GM18858 (cell line): ENCODE results near the gene SMG6.
"Not testable (repeated sequence)": the region's sequence is repeated elsewhere in the genome, so short reads cannot be mapped to it uniquely, and the experiment has no call there.

Experiments used
- ATAC-seq: cut with Tn5 transposase; IDR thresholded peaks from one replicate; pipeline ENCODE4 v1.9.1; 2021; ENCODE audit not compliant: unreplicated experiment

Gene SMG6

DNA sequence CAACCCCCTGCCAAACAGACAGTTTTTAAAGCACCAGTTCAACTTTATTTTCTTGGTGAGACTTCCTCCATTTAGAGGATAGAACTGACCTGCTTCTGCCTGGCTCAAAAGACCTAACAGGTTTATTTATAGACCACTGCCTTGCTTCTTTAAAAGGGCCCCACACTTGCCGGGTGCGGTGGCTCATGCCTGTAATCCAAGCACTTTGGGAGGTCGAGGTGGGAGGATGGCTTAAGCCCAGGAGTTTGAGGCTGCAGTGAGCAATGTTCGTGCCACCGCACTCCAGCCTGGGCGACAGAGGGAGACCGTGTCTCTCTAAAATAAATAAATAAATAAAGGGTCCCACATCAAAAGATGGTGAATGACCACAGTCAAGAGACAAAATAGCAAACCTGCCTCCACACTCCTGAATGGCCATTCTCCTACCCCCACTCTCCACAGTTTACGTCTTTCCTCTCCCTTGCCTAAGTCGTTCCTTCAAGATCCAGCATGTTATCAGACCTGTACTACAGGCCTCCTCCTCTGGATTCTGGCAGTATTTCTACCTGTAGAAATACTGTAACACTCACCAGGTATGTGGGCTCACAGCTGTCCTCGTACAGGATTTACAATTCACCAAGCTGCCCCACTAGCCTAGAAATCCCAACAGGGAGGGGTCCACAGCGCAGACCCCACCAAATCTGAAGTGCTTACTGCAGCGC lies 95.6 kb downstream of the SMG6 start:
- ATAC-seq = no peak

DNA sequence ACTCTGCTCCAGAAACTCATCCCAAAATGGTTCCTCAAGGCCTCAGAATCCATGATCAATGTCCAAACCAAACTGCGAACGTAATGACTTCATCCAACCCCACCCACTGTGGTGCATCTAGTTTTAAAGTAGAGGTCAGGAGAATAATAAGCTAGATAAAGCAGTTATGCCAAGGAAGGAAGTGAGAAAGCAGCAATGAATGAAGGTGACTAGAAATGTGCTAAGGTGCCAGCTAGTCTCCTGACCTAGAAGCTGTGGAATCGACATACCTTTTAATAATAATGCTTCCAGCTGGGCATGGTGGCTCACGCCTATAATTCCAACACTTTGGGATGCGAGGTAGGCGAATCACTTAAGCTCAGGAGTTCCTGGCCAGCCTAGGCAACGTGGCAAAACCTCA lies 99.2 kb downstream of the SMG6 start:
- no peak for ATAC-seq

DNA sequence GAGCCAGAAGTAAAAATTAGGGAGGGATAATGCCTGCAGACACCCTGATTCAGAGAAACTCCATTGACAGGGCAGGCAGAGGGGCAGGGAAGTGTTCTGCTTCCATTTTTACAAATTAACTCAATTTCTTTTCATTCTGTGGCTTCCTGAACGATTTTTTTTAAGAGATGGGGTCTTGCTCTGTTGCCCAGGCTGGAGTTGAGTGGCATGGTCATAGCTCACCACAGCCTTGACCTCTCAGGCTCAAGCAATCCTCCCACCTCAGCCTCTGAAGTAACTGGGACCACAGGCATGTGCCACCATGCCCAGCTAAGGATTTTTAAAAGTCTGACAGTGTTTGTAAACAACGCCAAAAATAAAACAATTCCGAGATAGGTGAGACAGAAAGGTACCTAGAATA lies 99.8 kb downstream of the SMG6 start:
- no peak for ATAC-seq

DNA sequence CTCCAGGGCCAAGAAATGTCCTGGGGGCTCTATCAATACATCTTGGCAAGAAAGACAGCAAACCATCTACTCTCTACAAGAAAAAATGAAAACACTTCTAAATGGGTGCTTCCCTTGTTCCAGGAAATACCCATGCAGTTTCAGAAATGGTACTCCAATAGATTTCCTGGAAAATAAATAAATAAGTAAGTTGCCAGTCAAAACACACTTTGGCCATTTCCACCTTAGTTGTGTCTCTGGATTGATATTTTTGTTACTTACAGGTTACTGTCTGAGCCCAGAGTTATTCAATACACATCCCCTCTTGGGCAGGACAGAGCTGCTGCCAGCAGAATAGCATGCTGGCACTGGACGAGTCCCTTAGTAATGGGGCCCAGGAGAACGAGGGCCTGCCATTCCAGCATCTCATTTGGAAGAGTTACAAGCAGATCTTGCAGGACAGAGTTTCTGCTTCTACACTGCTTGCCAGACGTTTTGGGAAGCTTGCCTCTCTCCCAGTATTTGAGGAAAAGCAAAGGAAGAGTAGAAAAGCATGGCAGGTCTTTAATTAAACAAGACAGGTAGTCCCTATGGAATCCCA lies 100.5 kb downstream of the SMG6 start:
- no peak for ATAC-seq

DNA sequence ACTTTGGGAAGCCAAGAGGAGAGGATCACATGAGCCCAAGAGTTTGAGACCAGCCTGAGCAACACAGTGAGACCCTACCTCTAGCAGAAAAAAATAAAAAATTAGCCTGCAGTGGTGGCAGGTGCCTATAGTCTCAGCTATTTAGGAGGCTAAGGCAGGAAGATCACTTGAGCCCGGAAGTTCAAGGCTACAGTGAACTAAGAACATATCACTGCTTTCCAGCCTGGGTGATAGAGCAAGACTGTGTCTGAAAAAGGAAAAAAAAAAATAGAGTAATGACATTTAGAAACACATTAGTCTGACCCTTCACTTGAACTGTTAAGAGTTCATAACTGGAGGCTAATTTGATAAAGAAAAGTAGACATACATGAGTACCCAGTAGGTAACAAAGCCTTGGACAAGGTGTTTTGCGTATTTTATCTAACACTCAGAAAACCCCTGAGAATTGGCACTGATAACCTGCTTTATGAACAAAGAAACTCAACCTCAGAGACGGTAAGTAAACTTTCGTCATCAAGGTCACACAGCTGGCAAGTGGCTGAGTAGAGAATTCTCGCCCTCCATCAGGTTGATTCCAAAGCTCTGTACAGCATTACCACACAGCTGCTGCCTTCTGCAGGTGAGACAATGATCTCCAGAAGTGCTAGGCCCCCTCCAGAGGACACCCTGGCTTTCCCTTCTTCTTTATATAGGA lies 101.1 kb downstream of the SMG6 start:
- ATAC-seq = no peak

DNA sequence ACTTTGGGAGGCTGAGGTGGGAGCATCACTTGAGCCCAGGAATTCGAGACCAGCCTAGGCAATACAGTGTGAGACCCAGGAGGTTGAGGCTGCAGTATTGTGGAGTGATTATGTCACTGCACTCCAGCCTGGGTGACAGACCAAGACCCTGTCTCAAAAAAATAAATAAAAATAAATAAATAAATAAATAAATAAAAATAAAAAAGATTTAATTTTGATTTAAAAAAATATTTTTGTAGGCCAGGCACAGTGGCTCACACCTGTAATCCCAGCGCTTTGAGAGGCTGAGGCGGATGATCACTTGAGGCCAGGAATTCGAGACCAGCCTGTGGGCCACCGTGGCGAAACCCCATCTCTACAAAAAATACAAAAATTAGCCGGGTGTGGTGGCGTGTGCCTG lies 104.2 kb downstream of the SMG6 start:
- ATAC-seq = not testable (repeated sequence)

DNA sequence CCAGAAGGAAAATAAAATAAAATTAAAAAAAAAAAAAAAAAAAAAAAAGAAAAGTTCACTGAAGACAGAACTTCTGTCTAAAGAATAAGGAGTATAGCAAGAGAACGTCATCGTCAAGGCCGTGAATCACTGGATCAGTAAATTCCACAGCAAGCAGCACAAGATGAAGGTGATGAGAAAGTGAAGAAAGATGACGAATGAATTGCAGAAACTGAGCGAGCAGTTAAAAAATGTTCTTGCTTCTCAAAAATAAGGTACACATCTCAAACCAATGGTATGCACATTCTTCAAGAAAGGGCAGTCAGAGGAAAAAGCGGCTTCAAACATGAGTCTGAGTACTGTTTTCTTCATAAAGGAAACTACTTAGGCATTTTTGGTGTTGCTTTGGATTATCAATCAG lies 104.7 kb downstream of the SMG6 start:
- ATAC-seq = no peak

DNA sequence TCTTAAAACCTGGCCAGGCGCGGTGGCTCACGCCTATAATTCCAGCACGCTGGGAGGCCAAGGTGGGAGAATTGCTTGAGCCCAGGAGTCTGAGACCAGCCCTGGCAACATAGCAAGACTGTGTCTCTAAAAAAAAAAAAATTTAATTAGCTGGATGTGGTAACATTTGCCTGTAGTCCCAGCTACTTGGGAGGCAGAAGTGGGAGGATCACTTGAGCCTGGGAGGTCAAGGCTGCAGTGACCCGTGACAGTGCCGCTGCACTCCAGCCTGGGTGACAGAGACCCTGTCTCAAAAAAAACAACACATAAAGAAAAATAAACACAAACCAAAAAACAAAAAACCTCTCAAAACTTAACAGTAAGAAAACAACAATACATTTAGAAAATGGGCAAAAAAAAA lies 106.3 kb downstream of the SMG6 start:
- ATAC-seq = no peak

DNA sequence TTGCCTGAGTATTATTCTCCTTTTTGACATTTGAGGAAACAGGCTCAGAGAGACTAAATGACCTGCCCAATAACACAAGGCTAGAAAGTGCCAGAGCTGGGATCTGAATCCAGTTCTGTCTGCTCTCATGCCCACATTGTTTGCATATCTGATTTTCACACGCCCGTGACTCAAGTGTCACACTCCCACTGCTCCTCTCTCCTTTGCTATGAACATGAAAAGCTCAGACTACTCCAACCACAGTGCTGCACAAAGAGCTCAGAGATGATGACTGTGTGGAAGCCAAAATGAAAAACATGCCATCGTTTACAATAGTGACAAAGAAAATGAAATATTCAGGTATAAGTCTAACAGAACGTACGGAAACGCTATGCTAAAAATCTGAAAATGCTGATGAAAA lies 107.9 kb downstream of the SMG6 start:
- no peak for ATAC-seq

DNA sequence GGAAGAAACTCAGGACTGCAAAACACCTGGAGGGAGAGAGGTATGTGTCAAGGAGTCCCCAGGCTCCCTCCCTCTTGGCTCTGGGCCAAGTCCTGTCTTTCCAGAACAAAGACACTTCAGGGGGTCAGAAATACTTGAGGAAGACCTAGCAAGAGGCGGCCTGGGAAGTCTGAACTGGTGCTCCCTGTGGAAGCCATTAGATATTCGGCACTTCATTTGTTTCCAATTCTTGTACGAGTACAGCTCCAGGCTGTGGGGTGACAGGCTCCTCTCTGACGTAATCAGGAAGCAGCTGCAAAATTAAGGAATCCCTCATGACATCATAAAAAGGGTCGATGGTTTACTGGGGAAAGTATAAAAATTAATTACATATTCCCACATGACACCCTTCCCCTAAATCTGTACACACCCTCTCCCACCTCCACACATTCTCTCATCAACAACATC lies 108.7 kb downstream of the SMG6 start:
- ATAC-seq = no peak

DNA sequence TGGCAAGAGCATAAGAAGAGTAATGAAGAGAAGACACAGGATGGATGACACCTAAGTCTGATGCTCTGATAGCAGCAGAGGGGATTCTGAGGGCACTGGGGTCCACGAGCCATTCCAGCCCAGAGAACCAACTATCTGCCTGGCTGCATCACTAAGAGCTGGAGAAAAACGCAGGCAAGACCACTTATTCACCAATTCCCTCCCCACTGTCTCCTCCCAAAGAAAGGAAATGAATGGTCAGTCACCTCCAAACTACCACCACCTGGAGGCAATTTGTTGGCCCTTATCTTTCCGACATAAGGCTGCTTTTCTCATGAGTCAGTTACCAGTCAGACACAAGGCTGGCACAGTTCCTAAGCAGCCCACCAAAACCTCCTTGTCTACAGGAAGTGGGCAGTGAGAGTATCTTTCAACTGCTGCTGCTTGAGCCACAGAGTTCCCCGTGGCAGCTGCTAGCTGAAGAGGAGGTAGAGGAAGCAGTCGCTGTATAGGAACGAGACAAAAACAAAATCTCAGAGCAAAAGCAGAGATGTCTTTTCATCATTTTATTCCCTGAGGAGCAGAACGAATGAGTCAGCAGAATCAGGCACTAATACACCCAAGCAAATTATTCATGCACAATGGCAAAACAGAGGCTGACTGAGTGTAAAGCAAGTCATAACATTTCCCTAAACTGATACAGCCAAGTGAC lies 111.1 kb downstream of the SMG6 start:
- ATAC-seq = peak; percentile 44

DNA sequence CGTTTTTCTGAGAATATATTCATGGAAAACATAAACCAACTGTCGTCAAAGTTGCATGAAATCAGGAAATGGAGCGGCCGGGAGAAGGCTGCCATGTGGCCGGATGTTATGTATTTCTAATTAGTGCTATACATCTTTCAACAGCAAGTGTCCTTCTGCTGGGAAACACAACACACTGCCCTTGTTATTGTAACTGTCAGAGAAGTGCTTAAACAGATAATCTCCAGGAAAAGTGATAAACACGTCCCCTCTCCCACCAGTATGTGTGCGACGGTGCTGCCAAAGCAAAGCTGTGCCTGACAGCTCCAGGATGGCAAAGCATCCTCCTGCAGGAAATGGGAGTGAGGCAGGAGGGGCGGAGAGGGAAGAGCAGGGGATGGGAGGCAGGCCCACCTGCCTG lies 111.8 kb downstream of the SMG6 start:
- ATAC-seq = no peak

DNA sequence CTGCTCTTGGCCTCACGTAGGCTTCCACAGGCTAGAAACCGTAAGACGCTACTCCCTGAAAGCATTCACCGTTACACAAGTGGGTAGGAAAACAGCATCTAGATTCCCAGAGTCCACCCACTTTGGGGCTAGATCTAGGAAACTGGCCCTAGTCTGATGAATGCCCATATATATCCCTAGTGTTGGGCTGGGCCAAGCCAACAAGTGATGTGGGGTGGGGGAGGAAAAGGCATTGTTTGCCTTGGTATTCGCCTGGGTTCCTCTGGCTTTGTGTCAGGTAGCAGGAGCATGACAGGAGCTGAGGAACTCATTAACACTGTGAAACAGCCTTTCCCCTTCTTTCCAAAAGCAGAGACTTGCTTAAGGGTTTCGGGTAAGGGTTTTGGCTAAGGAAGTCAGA lies 112.4 kb downstream of the SMG6 start:
- no peak for ATAC-seq

DNA sequence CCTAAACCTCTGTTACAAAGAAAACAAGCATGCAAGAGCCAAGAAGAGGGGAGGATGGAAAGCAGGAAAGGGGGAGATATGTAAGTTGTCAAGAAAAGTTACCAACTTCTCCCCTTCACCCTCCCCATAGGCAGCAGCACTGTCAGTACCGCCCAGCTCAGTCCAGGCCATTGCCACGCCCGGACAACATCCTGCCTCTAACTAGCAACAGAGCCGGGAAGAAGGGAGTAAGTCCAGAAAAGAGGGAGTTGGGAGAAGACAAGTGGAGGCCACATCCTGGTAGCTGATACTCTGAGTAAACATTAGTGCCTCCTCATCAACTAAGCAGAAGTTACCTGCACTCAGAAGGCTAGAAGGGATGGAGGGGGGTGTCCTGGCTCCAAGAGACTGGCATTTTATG lies 113.6 kb downstream of the SMG6 start:
- ATAC-seq = no peak

DNA sequence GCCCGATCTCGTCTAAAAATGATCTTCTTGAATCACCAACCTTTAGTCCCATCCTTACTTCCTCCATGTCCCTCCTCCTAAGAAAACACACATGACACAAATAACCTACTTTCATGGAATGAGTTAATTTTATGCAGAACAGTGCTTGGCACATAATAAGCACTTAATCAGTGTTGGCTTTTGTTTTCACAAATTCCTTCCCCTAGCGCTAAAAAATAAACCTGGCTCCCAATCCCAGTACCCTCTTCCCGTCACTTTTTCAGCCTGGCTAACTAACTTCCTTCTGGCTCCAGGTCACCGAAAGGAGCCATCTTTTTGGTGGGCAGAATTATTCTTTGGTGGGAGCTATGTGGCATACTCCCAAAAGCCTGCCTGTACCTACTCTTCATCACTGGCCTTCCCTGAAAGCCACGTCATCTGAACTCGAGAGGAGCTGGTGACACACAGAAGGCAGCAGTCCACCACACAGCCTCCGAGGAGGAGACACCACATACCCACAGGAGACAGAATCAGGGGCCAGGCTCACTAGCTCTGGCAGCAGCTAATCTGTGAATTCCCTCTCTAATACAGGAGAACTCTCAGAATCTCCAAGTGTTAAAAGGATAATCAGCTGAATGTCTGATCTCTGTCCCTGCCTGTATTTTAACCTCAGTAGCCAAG lies 114.5 kb downstream of the SMG6 start:
- no peak for ATAC-seq

DNA sequence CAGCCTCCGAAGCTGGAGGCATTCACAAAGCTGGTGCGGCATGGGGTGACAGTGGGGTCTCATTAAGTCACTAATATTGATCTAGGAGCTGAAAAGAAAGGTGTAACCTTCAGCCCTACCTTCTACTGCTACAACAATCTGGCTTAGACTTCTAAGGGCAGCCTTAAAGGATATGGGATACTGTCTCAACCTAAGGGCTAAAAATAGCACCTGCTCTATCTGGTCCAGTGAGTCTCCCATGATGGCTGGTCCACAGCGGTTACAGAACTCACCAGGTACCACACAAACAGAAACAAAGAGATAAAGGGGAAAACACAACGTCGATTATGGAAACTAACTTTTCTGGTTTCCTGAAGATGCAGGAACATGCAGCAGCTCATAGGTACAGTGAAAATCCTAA lies 115.8 kb downstream of the SMG6 start:
- ATAC-seq = no peak

DNA sequence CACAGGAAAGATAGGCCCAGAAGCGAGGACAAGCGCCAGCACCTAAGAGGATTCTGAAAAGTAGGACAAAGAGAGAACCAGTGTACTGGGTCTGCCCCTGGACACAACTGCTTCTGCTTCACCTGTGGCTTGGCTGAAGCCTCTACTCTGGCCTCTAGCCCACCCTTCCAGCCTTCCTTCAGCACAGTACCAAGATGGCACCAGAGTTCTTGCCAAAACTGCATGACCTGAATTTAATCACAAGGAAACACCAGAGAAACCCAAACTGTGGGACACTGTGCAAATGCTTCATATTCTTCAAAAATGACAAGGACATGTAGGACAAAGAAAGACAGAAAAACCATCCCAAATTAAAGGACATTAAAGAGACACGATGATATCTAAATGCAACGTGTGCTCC lies 116.6 kb downstream of the SMG6 start:
- ATAC-seq = no peak

DNA sequence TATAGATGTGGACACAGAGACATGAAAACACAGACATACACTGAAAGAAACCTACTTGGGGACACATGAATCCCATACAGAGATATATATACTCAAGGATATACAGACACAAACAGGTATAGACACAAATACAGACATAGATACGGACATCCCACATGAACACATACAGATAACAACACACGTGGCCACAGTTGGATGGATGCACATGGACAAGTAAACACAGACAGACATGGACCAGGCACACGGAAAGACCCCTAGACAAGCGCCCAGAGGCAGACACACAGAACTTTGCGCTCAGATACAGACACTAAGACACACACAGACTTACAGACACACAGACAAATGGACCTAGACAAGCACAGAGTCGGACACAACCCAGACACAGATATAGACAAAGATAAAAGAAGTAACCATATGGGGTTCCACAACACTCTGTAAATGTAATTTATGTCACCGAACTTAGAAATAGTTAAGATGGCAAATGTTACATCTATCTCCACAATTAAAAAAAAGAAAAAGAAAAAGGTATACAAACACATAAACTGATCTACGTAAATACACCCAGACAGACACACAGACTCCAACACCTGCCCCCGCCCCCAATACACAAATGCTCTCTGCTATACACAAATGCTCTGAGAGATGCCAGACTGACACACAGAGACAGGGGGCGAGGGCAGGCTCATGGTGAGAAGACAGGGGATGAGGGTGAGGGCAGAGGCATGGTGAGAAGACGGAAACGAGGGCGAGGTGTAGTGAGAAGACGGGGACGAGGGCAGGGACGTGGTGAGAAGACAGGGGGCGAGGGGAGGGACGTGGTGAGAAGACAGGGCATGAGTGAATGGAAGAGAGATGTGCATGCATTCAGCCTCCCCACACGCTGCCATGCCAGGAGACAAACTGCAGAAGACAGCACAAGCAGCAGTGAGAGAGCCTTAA lies 118.3 kb downstream of the SMG6 start:
- ATAC-seq = no peak

DNA sequence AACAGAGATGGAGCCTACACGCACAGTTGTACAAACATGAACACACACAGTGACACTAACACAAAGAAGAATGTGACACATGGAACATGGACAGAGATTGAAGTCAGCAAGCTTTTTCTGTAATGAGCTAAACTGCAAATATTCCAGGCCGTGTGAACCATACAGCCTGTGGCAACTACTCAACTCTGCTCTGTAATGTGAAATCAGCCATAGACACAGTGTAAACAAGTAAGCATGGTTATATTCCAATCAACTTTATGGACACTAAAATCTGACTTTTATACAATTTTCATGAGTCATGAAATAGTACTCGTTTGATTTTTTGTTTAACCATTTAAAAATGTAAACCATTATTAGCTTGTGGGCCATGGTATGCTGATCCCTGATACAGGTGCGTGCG lies 120.2 kb downstream of the SMG6 start:
- ATAC-seq = no peak

DNA sequence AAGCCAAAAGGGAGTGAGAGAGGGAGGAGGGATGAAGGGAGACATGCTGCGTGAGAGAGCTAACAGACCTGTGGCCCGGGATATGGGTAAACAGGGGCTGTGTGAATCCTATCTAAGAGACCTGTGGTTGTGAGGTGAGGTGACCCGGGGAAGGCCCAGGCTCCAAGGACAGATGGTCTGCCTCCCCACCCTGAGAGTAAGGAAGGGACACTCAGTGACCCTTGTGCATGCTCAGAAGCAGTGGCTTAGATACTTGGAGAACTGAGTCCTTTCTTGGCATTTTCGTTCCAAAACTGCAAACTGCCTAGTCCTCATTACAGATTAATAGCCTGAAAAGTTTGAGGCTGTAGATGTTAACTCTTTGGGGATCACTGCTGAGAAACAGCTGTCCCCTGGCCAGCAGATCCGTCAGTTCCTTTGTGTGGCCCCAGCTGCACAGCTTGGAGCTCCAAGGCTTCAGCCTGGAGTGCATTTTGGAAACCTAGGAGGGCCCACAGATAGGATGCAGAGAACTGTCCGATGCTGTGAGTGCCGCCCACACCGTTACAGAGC lies 121.6 kb downstream of the SMG6 start:
- ATAC-seq = no peak
